HepG2 (cell line): ENCODE results near the gene SCRT2. TPM values are rescaled to one million over a fixed set of nuclear protein-coding genes. Genes with fewer than 3 reads are reported as not detected.

Experiments
- ATAC-seq: fragments of 200-7000 bp; cut with Tn5 transposase; 3 replicates; pipeline ENCODE4 v1.9.1; 2020; ENCODE audit warnings: mild to moderate bottlenecking, moderate library complexity
- BruUV-seq: library from RNA; stranded (reverse); fragments of 400-500 nt; replicated peaks from 2 replicates; lab custom pipeline; 2021; lab: Mats Ljungman, UMichigan
- CTCF ChIA-PET: fragments of 300-600 bp; formaldehyde crosslinking; extraction: SDS; loops from one replicate; lab custom pipeline; 2021; ENCODE audit warnings: low total read pairs, inconsistent platforms, low intra/inter-chr PET ratio; lab: Yijun Ruan, JAX
- POLR2A ChIA-PET: fragments of 350-600 bp; sonication (Branson Sonifier 250); formaldehyde crosslinking; loops from one replicate; lab custom pipeline; 2020; ENCODE audit warnings: antibody characterized with exemption, inconsistent platforms; lab: Yijun Ruan, JAX
- DNase-seq: peaks from one replicate; pipeline ENCODE4 v3.0.0-alpha.2; 2015; ENCODE audit warnings: low spot score
- FAIRE-seq: peaks from 3 replicates; lab custom pipeline; 2011; peaks lifted over from hg19 to GRCh38; lab: Jason Lieb, UNC
- H2AFZ ChIP-seq: one replicate; pipeline ENCODE4 v1.6.1; 2011; ENCODE audit warnings: low read length, inconsistent platforms
- H3K27ac ChIP-seq: fragments of 300-600 bp; 3 replicates; pipeline ENCODE4 v1.8.0; 2011; ENCODE audit warnings: mixed run types, mild to moderate bottlenecking, mixed read lengths, low read length, inconsistent platforms; ENCODE audit not compliant: insufficient read depth; ENCODE audit errors: extremely low read length
- H3K27me3 ChIP-seq, 2 experiments: fragments of 200-600 bp in 1 of 2; 2 replicates in 1 of 2; 3 replicates in 1 of 2; pipeline versions ENCODE4 v1.6.0 to v1.8.0; 2011; ENCODE audit warnings: low read length in 2 of 2, mild to moderate bottlenecking in 2 of 2, moderate library complexity in 2 of 2, inconsistent platforms in 1 of 2; ENCODE audit not compliant: insufficient read depth in 2 of 2, control insufficient read depth in 1 of 2
- H3K36me3 ChIP-seq, 2 experiments: fragments of 200-600 bp in 1 of 2; replicated peaks in 1 of 2; 2 replicates in 1 of 2; 3 replicates in 1 of 2; pipeline versions ENCODE4 v1.5.1 to v1.8.0; 2011; ENCODE audit warnings: low read length in 2 of 2, inconsistent platforms in 1 of 2; ENCODE audit not compliant: insufficient read depth in 2 of 2, control insufficient read depth in 1 of 2
- H3K4me1 ChIP-seq: 2 replicates; pipeline ENCODE4 v1.5.1; 2012; ENCODE audit warnings: low read length, inconsistent platforms; ENCODE audit not compliant: insufficient read depth
- H3K4me2 ChIP-seq: 2 replicates; pipeline ENCODE4 v1.6.0; 2011; ENCODE audit warnings: low read depth, low read length, inconsistent platforms
- H3K4me3 ChIP-seq, 3 experiments: fragments of 200-600 bp in 1 of 3; sonication (generic), shearing (Covaris generic) in 1 of 3; replicated peaks in 1 of 3; 2 replicates each; pipeline ENCODE4 v1.5.1; 2011 to 2016; ENCODE audit warnings: low read length in 3 of 3, inconsistent platforms in 2 of 3, low read depth in 2 of 3, mild to moderate bottlenecking in 2 of 3, control low read depth in 1 of 3, mixed read lengths in 1 of 3; ENCODE audit not compliant: insufficient read depth in 1 of 3
- H3K79me2 ChIP-seq: one replicate; pipeline ENCODE4 v1.6.1; 2011; ENCODE audit warnings: low read length, inconsistent platforms; ENCODE audit not compliant: insufficient read depth
- H3K9ac ChIP-seq: 2 replicates; pipeline ENCODE4 v1.6.0; 2011; ENCODE audit warnings: mild to moderate bottlenecking, low read depth, low read length, inconsistent platforms; ENCODE audit not compliant: insufficient read depth
- H3K9me3 ChIP-seq: 2 replicates; pipeline ENCODE4 v1.5.1; 2012; ENCODE audit warnings: mild to moderate bottlenecking, low read length
- H4K20me1 ChIP-seq: 2 replicates; pipeline ENCODE4 v1.6.0; 2011; ENCODE audit warnings: inconsistent platforms, mild to moderate bottlenecking, low read length, moderate library complexity; ENCODE audit not compliant: insufficient read depth
- ATF7 ChIP-seq, 2 experiments: fragments of 450-650 bp in 1 of 2; sonication (generic) in 1 of 2; formaldehyde crosslinking in 1 of 2; IDR thresholded peaks; 2 replicates each; pipeline versions ENCODE4 v1.4.0 to v1.6.1; 2016 to 2020; ENCODE audit warnings: antibody characterized with exemption in 1 of 2, mild to moderate bottlenecking in 1 of 2, missing genetic modification reagents in 1 of 2
- MEIS2 ChIP-seq: sonication (generic); formaldehyde crosslinking; IDR thresholded peaks from 2 replicates; pipeline ENCODE4 v1.9.0; 2021; ENCODE audit warnings: mild to moderate bottlenecking, missing genetic modification reagents
- PAX8 ChIP-seq: sonication (generic); formaldehyde crosslinking; IDR thresholded peaks from 2 replicates; pipeline ENCODE4 v1.8.0; 2022; ENCODE audit warnings: mild to moderate bottlenecking, missing genetic modification reagents, borderline replicate concordance
- PRPF4 ChIP-seq: fragments of 200-400 bp; formaldehyde crosslinking; IDR thresholded peaks from 2 replicates; pipeline ENCODE4 v1.6.1; 2016; ENCODE audit warnings: low read length, low read depth; ENCODE audit not compliant: poor library complexity, severe bottlenecking
- SNAPC2 ChIP-seq: sonication (generic); formaldehyde crosslinking; IDR thresholded peaks from 2 replicates; pipeline ENCODE4 v1.8.1; 2022; ENCODE audit warnings: mild to moderate bottlenecking, missing genetic modification reagents
- ZKSCAN1 ChIP-seq: fragments of 150-350 bp; IDR thresholded peaks from 2 replicates; pipeline ENCODE4 v1.6.1; 2014; ENCODE audit warnings: low read length
- ZKSCAN8 ChIP-seq: IDR thresholded peaks from 2 replicates; pipeline ENCODE4 v1.6.1; 2016; ENCODE audit warnings: borderline replicate concordance, missing genetic modification reagents, missing compliant biosample characterization
- ZNF253 ChIP-seq: sonication (generic); formaldehyde crosslinking; IDR thresholded peaks from 2 replicates; pipeline ENCODE4 v1.8.0; 2022; ENCODE audit warnings: mild to moderate bottlenecking, missing genetic modification reagents, borderline replicate concordance
- ZNF33B ChIP-seq: sonication (generic); formaldehyde crosslinking; IDR thresholded peaks from 2 replicates; pipeline ENCODE4 v1.5.1; 2020; ENCODE audit warnings: mild to moderate bottlenecking, missing genetic modification reagents
- ZNF460 ChIP-seq: sonication (generic); formaldehyde crosslinking; IDR thresholded peaks from 2 replicates; pipeline ENCODE4 v1.5.1; 2020; ENCODE audit warnings: missing genetic modification reagents, mild to moderate bottlenecking, borderline replicate concordance
- ZNF749 ChIP-seq: sonication (generic); formaldehyde crosslinking; IDR thresholded peaks from 2 replicates; pipeline ENCODE4 v1.8.0; 2022; ENCODE audit warnings: mild to moderate bottlenecking, missing genetic modification reagents, moderate library complexity, borderline replicate concordance
- WGBS: methylation state at CpG from one replicate; pipeline ENCODE4 v1.1.6; 2017; ENCODE audit warnings: low lambda C conversion rate; 5-methylcytosine and 5-hydroxymethylcytosine counted together
- in situ Hi-C: cut with HindIII; loops from 2 replicates; pipeline ENCODE4 v1.10.0; 2017; ENCODE audit warnings: low pct_unique_long_range_greater_than_20kb; ENCODE audit not compliant: extremely low pct_ligation_motif_present
- intact Hi-C: fragments of 100-400 bp; cut with micrococcal nuclease; formaldehyde crosslinking; loops from one replicate; pipeline ENCODE4 v1.10.0; 2022; ENCODE audit not compliant: unreplicated experiment
- polyA plus RNA-seq, 8 experiments: library from polyadenylated mRNA; depleted of rRNA in 3 of 8; stranded (reverse) in 7 of 8; unstranded in 1 of 8; fragments of >200 nt; fragmentation: Illumina TruSeq in 4 of 8; extraction: Trizol in 4 of 8; gene quantifications; 2 replicates each; pipeline versions ENCODE4 v1.2.1 to v1.2.3, GENCODE V29; 2011 to 2016; ENCODE audit warnings: low read depth in 4 of 8, missing spikeins in 1 of 8, mixed read lengths in 1 of 8; ENCODE audit not compliant: insufficient read depth in 1 of 8
- total RNA-seq, 5 experiments: library from RNA; depleted of rRNA; stranded (reverse); fragments of >200 nt; fragmentation: Illumina TruSeq; extraction: Trizol; gene quantifications; 2 replicates each; pipeline ENCODE4 v1.2.3, GENCODE V29; 2016; ENCODE audit warnings: low read depth in 1 of 5

SCRT2 gene
- total and polyA plus RNA-seq, 2 of the 13 experiments (the other 11 are each of a cell fraction or from before 2014, with no cell fraction given) = not detected

GRCh38 chr20:621125-621756, 54.4 kb downstream of the SCRT2 start (continued):
- no peak for TF ChIP-seq ZNF749
- no peak for TF ChIP-seq ZNF253 (CRISPR knock-in tag)
- TF ChIP-seq ATF7 (IDR thresholded peaks at IDR 0.05) = peak; percentile 80
- no peak for TF ChIP-seq ATF7 (CRISPR knock-in tag; IDR thresholded peaks at IDR 0.05)
- TF ChIP-seq PAX8 (CRISPR knock-in tag) = no peak
- no peak for TF ChIP-seq PRPF4
- TF ChIP-seq SNAPC2 = no peak
- no peak for TF ChIP-seq ZNF33B (CRISPR knock-in tag)
- no peak for TF ChIP-seq MEIS2 (CRISPR knock-in tag)
- TF ChIP-seq ZKSCAN8 = no peak

- peaks cover 5% of the 10 kb centered on the region; the same call in 1 of the 2 replicates for H3K9me3 ChIP-seq
- ChIA-PET CTCF (no interaction called here), POLR2A (no interaction called here)
- H3K36me3 ChIP-seq = no peaks in the 10 kb centered on the region
- peaks cover 6% of the 10 kb centered on the region for H3K4me1 ChIP-seq
- DNase-seq = no peak
- no peaks in the 10 kb centered on the region for H4K20me1 ChIP-seq
- no peak overlapping the region for H2AFZ ChIP-seq
- in situ Hi-C loops = no loop called here
- no peak overlapping the region for H3K4me2 ChIP-seq
- peaks cover 0 to 38% of the 10 kb centered on the region in 2 experiments; a peak in 3 of 5 replicates for H3K27me3 ChIP-seq
- 10% methylated on average over 7 of the region's 7 CpGs for WGBS
- no peak overlapping the region for H3K9ac ChIP-seq
- no peak for ATAC-seq
- no peak for TF ChIP-seq ZNF460 (CRISPR knock-in tag)
- TF ChIP-seq ZKSCAN1 = 0 out of 2 replicates have a peak, but pooled peaks have one; percentile 36
- TF ChIP-seq, all 625 proteins: peak for 1
- BruUV-seq = no TSS peak
- FAIRE-seq = no peak
- intact Hi-C loops = no loop called here
- no peak overlapping the region for H3K4me3 ChIP-seq
- no peaks in the 10 kb centered on the region for H3K79me2 ChIP-seq
- H3K27ac ChIP-seq = no peak overlapping the region
These were observed 55.4 kb downstream of the SCRT2 start for GRCh38 chr20:620246-620645.
